Neuron (in vitro differentiated cells): ENCODE results near the gene KAT7.

Source experiments
- H2AFZ ChIP-seq: one replicate; pipeline ENCODE4 v1.6.1; 2013; ENCODE audit warnings: low read depth, mild to moderate bottlenecking, inconsistent platforms, low read length, moderate library complexity
- H3K27me3 ChIP-seq: one replicate; pipeline ENCODE4 v1.6.1; 2013; ENCODE audit warnings: low read length; ENCODE audit not compliant: insufficient read depth
- H3K36me3 ChIP-seq: one replicate; pipeline ENCODE4 v1.6.1; 2013; ENCODE audit warnings: low read length; ENCODE audit not compliant: insufficient read depth
- H3K4me1 ChIP-seq: one replicate; pipeline ENCODE4 v1.6.1; 2013; ENCODE audit warnings: low read length; ENCODE audit not compliant: insufficient read depth
- H3K4me3 ChIP-seq: 2 replicates; pipeline ENCODE4 v1.5.1; 2013; ENCODE audit warnings: mild to moderate bottlenecking, low read length, moderate library complexity
- H3K9me3 ChIP-seq: one replicate; pipeline ENCODE4 v1.6.1; 2013; ENCODE audit warnings: low read length

Gene KAT7

DNA sequence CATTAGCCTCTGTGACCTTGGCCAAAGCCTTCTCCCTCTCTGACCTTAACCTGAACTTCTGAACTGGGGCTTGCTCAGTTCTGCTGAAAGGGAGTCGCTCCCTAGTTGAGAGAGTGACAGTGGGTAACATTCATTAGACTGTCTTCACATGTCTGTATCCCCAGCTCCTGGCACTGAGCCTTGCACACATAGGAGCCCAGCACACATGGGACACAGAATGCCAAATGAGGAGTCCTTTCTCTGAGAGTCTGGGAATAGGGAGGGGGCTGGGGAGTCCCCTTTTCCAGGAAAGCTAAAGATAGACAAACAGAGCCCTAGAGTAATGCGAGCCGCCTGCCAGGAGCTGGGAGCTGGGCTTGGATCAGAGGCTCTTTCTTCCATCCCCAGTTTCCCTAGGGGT is 56.8 kb downstream of the KAT7 start:
- peaks cover 11% of the 10 kb centered on the region for H3K27me3 ChIP-seq
- no peak overlapping the region for H2AFZ ChIP-seq
- no peak overlapping the region for H3K4me3 ChIP-seq
- no peaks in the 10 kb centered on the region for H3K36me3 ChIP-seq
- H3K4me1 ChIP-seq = peaks cover 6% of the 10 kb centered on the region
- H3K9me3 ChIP-seq = no peaks in the 10 kb centered on the region

DNA sequence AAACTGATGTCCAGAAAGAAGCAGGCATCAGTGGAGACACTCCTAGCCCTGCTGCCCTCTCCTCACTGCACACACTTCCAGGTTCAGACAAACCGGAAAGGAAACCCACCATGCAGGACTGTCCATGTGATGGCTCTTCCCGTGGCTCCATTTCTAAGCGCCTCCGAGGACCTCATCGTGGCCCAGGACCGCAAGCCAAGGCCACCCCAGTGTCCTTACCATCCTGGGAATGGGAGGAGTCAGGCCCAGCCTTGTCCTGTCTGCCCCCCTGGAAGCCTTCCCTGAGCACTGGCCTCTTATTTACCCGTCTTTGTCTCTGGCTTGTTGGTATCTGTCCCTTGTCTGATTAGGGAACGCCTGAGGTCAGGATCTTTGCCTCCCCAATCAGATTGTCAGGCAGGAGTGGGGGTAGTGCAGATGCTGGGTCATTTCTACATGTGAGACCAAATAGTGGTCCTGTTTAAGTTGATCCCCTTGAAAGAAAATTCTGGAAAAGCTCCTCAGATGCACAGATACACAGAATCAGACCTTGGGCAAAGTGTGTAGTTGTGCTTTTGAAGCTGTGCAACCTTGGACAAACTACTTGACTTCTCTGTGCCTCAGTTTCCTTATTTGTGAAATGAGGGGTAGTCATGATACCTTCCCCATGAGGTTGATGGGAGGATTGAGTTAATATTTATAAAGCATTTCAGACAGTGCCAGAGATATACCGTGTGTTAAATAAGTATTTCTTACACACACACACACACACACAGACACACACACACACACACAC is 58.6 kb downstream of the KAT7 start:
- peaks cover 28% of the 10 kb centered on the region for H3K27me3 ChIP-seq
- H3K4me1 ChIP-seq = peaks cover 16% of the 10 kb centered on the region
- no peaks in the 10 kb centered on the region for H3K9me3 ChIP-seq
- H3K4me3 ChIP-seq = no peak overlapping the region
- no peaks in the 10 kb centered on the region for H3K36me3 ChIP-seq
- no peak overlapping the region for H2AFZ ChIP-seq

DNA sequence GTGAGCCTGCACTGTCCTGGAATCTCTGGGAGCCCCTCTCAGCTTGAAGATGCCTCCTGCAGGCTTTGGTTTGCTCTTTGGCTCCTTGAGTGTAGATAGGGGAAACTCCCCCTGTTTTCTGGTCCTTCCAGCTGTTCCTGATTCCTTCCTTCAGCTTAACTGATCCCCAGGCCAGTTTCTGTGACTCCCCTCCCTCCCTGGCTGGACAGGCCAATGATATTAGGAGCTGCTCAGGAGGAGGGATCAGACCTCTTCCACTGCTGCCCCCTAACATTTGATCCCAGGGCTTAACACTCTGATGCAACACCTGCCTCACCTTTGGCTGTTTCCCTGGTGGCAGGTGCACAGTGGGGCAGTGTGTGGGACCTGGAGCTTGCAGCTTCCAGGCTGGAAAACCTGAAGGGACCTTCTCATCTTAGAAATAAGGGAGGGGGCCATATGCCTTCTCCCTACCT is 59.6 kb downstream of the KAT7 start, which contains the start of gene TAC4:
TAC4 (minus strand) TSS at position 51 of the 455 bp plus-strand sequence. CDS start 52 bp downstream, outside the sequence.
- Histone ChIP-seq H3K27me3 (peaks cover 36% of the 10 kb centered on the region), H3K4me3 (no peak within 1 kb of the TSS), H2AFZ (no peak within 1 kb of the TSS), H3K4me1 (peaks cover 16% of the 10 kb centered on the region), H3K9me3 (no peaks in the 10 kb centered on the region), H3K36me3 (no peaks in the 10 kb centered on the region)

DNA sequence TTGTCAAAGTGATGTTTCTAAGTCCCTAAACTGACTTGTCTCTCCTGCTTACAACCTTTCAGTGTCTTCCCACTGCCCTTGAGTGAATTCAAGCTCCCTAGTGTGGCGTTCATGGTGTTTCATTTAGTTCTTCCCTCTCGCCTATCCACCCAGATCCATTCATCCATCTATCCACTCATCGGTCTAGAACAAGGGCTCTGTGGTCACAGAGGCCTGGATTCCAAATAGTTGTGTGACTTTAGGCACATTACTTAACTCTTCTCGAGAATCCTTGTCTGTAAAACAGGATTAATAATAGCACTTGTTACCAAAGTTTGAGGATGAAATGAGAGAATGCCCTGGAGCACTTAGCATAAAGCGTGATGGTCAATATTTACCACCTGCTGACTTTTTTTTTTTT is 60.3 kb downstream of the KAT7 start:
- Histone ChIP-seq H3K27me3 (peaks cover 42% of the 10 kb centered on the region), H3K36me3 (no peaks in the 10 kb centered on the region), H2AFZ (no peak overlapping the region), H3K4me3 (no peak overlapping the region), H3K9me3 (no peaks in the 10 kb centered on the region), H3K4me1 (peaks cover 16% of the 10 kb centered on the region)

DNA sequence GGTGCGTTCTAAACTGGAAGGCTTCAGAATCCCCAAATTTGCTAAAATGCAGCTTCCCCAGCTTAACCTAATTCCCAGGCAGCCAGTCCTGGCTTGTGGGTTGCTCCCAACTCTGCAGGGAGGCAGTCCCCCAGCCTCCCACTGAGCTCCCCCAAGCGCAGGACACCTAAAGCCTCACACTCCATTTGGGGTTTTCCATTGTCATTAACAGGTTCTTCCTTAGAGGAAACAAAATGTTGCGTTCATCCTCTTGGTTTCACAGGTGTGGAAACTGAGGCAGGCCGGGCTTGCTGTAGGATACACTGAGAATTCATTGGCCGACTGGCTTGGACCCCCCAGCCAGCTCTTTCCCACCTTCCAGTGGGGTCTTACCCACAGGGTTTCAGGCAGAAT is 61.7 kb downstream of the KAT7 start:
- peaks cover 57% of the 10 kb centered on the region for H3K27me3 ChIP-seq
- no peak overlapping the region for H3K4me3 ChIP-seq
- no peak overlapping the region for H2AFZ ChIP-seq
- H3K9me3 ChIP-seq = no peaks in the 10 kb centered on the region
- peaks cover 14% of the 10 kb centered on the region for H3K4me1 ChIP-seq
- no peaks in the 10 kb centered on the region for H3K36me3 ChIP-seq

DNA sequence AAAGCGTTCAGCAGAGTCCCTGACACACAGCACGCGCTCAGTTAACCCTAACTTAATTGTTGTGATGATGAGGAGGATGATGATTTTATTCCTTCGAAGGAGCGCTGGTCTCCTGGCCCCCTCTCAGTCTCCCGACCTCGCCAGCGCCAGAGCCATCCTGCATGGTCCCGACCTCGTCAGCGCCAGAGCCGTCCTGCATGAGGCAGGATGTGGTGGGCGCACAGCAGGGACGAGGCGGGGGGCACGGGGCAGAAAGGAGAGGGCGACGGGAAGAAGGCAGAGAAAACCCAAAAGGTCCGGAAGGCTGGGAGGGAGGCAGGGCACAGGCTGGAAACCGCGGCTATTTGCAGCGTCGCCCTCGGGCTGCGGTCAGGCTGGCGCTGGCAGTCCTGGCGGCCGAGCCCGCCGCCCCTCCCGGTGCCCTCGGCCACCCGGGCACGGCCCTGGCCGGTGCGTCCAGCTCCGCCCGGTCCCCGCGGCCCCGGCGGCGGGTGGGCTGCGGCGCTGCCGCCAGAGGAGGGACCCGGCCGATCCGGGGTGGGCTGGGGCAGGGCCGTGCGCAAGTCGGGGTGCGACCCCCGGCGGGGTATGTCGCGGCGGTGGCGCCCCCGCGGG is 62.4 kb downstream of the KAT7 start:
- Histone ChIP-seq H2AFZ (no peak overlapping the region), H3K9me3 (no peaks in the 10 kb centered on the region), H3K36me3 (no peaks in the 10 kb centered on the region), H3K4me1 (peaks cover 10% of the 10 kb centered on the region), H3K4me3 (peak overlapping the region; percentile 37), H3K27me3 (peaks cover 57% of the 10 kb centered on the region)

- Histone ChIP-seq H2AFZ (no peak overlapping the region), H3K4me3 (peak overlapping the region; percentile 37), H3K9me3 (no peaks in the 10 kb centered on the region), H3K4me1 (peaks cover 10% of the 10 kb centered on the region), H3K36me3 (no peaks in the 10 kb centered on the region), H3K27me3 (peaks cover 57% of the 10 kb centered on the region)
Observed at GRCh38 chr17:49851387-49852291, 63.2 kb downstream of the KAT7 start.

DNA sequence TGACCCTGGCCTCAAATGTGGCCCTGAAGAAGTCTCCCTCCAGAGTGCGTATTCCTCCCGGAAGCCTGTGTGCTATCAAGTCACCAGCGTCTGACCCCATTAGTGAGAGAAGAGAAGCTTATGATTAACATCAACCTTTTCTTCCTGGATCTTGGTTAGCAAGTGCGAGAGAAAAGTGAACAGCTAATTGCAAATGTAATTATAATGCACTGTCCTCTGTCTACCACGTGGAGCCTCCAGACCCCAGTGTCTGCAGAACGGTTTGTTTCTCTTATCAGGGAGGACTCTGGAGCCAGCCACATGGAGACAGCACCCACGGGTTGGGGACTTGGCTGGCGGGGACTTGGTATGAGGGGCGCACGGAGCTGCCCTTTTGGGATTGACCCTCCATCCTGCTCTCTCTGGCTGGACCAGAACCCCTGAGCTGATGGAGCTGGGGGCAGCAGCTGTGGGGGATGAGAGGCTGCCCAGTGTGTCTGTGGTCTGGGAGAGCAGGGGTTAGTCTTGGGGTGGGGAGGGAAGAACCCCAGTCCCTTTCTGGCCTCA is 65.1 kb downstream of the KAT7 start:
- Histone ChIP-seq H3K36me3 (no peaks in the 10 kb centered on the region), H2AFZ (no peak overlapping the region), H3K4me3 (no peak overlapping the region), H3K9me3 (no peaks in the 10 kb centered on the region), H3K27me3 (peaks cover 60% of the 10 kb centered on the region), H3K4me1 (peaks cover 10% of the 10 kb centered on the region)

- Histone ChIP-seq H3K36me3 (no peaks in the 10 kb centered on the region), H3K27me3 (peaks cover 64% of the 10 kb centered on the region), H2AFZ (no peak overlapping the region), H3K4me1 (peaks cover 10% of the 10 kb centered on the region), H3K4me3 (no peak overlapping the region), H3K9me3 (no peaks in the 10 kb centered on the region)
Observed at GRCh38 chr17:49854126-49854525, 65.6 kb downstream of the KAT7 start.

DNA sequence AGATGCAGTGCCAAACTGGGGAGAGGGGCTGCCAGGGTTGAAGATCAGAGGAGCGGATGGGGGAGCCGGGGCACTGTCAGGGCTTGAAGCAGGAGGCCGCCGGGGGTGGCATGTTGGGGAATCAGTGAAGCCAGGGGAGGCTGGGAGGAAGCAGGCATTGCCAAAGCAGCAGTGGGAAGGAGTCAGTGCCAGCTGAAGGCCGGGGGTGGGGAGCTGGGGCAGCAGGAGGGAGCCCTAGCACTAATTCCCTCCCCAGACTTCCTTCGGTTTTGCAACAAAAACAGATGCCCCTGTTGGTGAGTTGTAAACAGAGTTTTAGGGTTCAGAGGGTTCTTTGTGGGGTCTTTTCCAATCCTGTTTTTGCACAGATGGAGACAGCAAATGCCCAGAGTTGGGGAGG is 70.3 kb downstream of the KAT7 start:
- Histone ChIP-seq H3K9me3 (no peaks in the 10 kb centered on the region), H2AFZ (no peak overlapping the region), H3K27me3 (peaks cover 24% of the 10 kb centered on the region), H3K36me3 (no peaks in the 10 kb centered on the region), H3K4me3 (no peak overlapping the region), H3K4me1 (no peaks in the 10 kb centered on the region)

DNA sequence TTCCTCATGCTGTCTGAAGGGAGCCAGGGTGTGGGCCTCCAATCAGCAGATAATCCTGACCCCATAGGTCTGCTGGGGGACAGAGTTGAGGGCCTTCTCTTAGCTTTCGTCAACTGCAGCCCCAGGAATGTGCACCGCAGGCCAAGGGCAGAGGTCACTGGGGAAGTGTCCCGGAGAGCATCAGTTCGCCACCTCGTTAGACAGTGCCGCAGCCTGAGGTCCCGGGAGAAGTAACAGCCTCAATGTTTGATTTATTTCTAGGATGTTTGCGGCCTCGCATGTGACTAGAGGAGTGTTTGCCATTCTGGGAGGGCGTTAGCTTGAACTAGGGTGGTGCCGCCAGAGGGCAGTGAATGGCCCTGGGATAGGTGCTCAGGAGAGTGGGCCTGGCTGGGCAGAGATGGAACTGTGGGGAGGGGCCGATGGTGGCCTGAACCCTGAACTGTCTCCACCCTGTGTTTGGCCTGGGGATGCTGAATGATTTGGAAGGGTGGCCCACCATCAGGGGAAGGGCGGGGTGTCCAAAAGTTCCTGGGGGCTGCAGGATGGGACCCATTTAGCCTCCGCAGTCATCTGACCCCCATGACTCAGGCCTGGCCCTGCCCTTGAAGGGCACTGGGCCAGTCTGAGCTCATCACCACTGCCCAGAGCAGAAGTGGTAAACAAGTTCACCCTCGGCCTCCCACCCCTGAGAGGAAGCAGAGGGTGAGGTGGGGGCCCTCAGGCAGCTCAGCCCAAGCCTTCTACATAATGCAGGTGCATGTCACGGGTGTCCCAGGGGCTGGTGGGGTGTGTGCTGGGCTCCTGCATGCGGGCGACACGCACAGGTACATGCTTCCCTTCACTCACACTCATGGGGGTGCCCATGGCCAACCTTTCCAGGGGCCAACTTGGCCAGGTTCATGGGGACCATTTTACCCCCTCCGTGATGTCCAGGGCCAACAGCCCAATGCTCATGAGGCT is 71.8 kb downstream of the KAT7 start:
- Histone ChIP-seq H3K4me3 (no peak overlapping the region), H3K36me3 (no peaks in the 10 kb centered on the region), H3K4me1 (peaks cover 4% of the 10 kb centered on the region), H3K27me3 (peaks cover 12% of the 10 kb centered on the region), H2AFZ (no peak overlapping the region), H3K9me3 (no peaks in the 10 kb centered on the region)
